Esophagus (tissue), 2 donors: ENCODE results near the gene HOXB3. TPM values are rescaled to one million over a fixed set of nuclear protein-coding genes. Genes with fewer than 3 reads are reported as not detected.
A peak's percentile ranks its signal among the peaks of the same experiment; 100 is the strongest.
"Not testable (repeated sequence)": the region's sequence is repeated elsewhere in the genome, so short reads cannot be mapped to it uniquely, and the experiment has no call there.

Experiments used
- H3K27ac ChIP-seq, 2 donors: one replicate each; pipeline ENCODE4 v1.5.1; 2013; ENCODE audit warnings: low read depth in 2 of 2, mild to moderate bottlenecking in 2 of 2, inconsistent platforms in 1 of 2, low read length in 1 of 2, moderate library complexity in 1 of 2
- H3K27me3 ChIP-seq, 2 donors: one replicate each; pipeline ENCODE4 v1.6.1; 2013; ENCODE audit warnings: low read length in 2 of 2, control low read depth in 1 of 2, mild to moderate bottlenecking in 1 of 2; ENCODE audit not compliant: insufficient read depth in 2 of 2, control insufficient read depth in 1 of 2
- H3K36me3 ChIP-seq, 2 donors: one replicate each; pipeline ENCODE4 v1.6.1; 2013; ENCODE audit warnings: low read length in 1 of 2; ENCODE audit not compliant: control insufficient read depth in 2 of 2, insufficient read depth in 2 of 2
- H3K4me1 ChIP-seq, 2 donors: one replicate each; pipeline ENCODE4 v1.6.1; 2013; ENCODE audit warnings: low read length in 1 of 2; ENCODE audit not compliant: control insufficient read depth in 2 of 2, insufficient read depth in 2 of 2
- H3K4me3 ChIP-seq, 2 donors: one replicate each; pipeline ENCODE4 v1.5.1; 2013; ENCODE audit warnings: low read length in 2 of 2, mild to moderate bottlenecking in 2 of 2, low read depth in 1 of 2, moderate library complexity in 1 of 2
- H3K9me3 ChIP-seq, 2 donors: one replicate each; pipeline ENCODE4 v1.6.1; 2013; ENCODE audit warnings: mild to moderate bottlenecking in 2 of 2, low read depth in 1 of 2, low read length in 1 of 2, moderate library complexity in 1 of 2; ENCODE audit not compliant: control insufficient read depth in 2 of 2, insufficient read depth in 1 of 2
- WGBS, 2 donors: extraction: QIAGEN DNeasy Blood & Tissue Kit; methylation state at CpG; one replicate each; pipeline ENCODE4 v1.1.7; 2013; 5-methylcytosine and 5-hydroxymethylcytosine counted together
- polyA plus RNA-seq, 2 donors: library from polyadenylated mRNA; stranded (reverse); fragments of 200-250 nt; gene quantifications; one replicate each; pipeline ENCODE4 v1.2.3, GENCODE V29; 2013
- donor health status: healthy with polysubstance abuse.
- donor health status: Bipolar disorder and iron deficiency.

HOXB3 gene
- polyA plus RNA-seq, 2 donors: 6.3 to 12.7 TPM

DNA sequence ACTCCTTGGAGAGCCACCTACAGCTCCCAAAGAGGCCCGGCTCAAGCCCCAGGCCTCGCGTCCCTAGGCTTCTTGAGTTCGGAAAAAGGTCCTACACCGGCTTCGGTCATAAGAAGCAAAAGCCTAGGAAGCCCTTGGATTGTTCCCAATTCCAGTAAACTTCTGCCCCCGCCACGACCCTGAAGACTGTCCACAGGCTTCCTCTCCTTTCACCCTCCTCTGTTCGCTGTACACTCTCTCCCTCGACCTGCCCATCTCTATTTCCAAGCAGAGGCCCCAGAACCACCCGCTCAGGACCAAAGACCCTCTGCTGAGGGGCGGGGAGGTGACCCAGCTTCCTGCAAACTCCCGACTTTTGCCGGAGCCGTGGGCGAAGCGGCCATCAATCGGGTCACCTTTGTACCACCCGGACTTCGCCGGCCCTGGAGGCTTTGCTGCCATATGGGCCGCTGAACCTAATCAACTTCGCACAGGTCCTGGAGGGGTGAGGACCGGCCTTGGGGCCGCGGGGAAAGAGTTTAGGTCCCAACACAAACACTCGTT is 47.9 kb downstream of the HOXB3 start:
- Histone ChIP-seq H3K36me3 (no peaks in the 10 kb centered on the region), H3K27ac (peak overlapping the region; percentile 98), H3K27me3 (no peaks in the 10 kb centered on the region), H3K4me1 (no peaks in the 10 kb centered on the region), H3K4me3 (peak overlapping the region; percentile 53 to 83), H3K9me3 (no peaks in the 10 kb centered on the region)
- 11 to 13% methylated on average over 27 of the region's 27 CpGs for WGBS, 2 donors

DNA sequence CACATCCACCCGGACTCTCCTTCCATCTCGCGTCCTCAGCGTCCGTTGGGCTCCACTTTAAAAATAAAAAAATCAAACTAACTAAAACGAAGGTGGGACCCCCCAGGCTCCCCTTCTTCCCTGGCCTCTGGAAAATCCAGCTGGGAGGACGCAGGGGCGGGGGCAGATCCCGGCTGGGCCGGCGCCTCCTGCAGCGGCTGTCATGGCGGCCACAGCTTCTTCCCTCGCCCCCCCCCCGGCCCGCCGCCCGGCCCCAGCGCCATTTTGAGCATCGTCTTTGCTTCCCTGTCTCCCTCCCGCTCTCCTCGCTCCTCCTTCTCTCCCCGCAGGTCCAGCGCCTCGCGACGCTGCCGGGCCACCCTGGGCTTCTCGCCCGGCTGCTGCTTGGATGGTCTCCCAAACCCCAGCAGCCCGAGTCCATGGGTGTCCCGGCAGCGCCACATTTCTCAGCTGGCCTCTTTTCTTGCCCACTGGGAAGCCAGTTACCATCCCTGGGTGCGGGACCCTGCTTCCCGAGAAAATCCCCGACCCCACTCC is 48.4 kb downstream of the HOXB3 start:
- no peaks in the 10 kb centered on the region for H3K36me3 ChIP-seq
- peak overlapping the region; percentile 53 to 83 for H3K4me3 ChIP-seq
- H3K9me3 ChIP-seq: no peaks in the 10 kb centered on the region
- no peaks in the 10 kb centered on the region for H3K27me3 ChIP-seq
- H3K27ac ChIP-seq: peak overlapping the region; percentile 98
- WGBS, 2 donors: 4 to 6% methylated on average over 26 to 35 of the region's 36 CpGs
- no peaks in the 10 kb centered on the region for H3K4me1 ChIP-seq

DNA sequence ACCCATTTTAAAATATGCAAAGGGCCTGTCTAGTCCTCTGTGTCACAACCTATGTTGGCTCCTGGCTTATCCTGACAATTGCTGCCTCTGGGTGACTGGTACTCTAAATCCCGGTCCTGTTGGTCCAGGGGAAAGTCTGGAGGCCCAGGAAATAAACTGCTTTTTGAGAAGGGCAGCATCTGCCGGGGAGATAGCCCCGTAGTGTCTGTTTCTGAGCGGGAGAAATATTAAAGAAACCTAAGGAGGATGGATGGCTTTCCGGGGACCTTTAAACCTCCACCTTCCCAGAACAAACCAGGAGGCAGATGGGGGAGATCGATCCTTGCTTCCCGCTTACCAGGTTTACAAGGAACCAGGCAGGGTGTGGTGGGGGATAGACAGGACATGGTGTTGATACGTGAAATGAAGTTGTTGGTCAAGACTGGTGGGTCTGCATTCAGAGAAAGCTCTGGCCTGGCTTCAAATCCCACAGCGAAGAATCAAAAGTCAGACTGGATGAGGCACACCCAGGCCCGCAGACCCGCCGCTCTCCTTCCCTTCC is 48.9 kb downstream of the HOXB3 start:
- Histone ChIP-seq H3K4me1 (no peaks in the 10 kb centered on the region), H3K36me3 (no peaks in the 10 kb centered on the region), H3K9me3 (no peaks in the 10 kb centered on the region), H3K4me3 (peak overlapping the region; percentile 53 to 83), H3K27me3 (no peaks in the 10 kb centered on the region), H3K27ac (peak overlapping the region; percentile 98)
- 24 to 26% methylated on average over 12 of the region's 12 CpGs for WGBS, 2 donors

DNA sequence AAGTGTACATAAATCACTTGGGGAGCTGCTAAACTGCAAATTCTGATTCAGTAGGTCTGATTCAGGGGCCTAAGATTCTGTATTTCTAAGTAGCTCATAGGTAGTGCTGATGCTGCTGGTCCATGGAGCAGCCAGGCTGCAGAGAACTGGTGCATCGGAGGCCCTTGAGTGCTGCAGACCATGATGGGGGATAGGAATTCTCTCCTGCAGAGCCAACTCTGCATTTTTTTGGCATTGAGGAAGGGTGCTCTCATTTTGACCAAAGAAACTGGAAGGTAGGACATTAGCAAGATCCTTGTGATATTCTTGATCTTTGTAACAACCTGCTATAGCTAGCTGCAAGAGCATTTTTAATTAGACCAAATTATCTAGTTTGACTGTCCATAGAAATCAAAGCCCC is 49.8 kb downstream of the HOXB3 start:
- Histone ChIP-seq H3K4me3 (no peak overlapping the region), H3K27ac (no peak overlapping the region), H3K27me3 (no peaks in the 10 kb centered on the region), H3K9me3 (no peaks in the 10 kb centered on the region), H3K36me3 (no peaks in the 10 kb centered on the region), H3K4me1 (no peaks in the 10 kb centered on the region)
- 83 to 87% methylated on average over 1 of the region's 1 CpG for WGBS, 2 donors

DNA sequence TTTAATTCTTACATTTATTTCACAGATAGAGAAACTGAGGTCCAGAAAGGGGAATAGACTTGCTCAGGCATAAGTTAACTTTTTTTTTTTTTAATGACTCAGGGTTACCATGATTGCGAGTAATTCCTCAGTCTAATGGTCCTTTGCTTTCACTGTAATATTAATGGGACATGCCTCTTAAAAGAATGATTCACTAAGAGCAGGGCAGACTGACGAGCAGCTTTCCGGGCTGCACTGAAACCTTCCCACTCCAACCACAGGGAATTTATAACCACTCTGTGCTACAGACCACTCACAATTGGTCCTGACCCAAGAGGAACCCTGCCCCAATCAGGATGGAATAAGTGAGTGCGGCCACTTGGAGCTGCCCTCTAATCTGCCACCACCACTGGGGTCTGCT is 50.9 kb downstream of the HOXB3 start:
- Histone ChIP-seq H3K4me3 (no peak overlapping the region), H3K27me3 (no peaks in the 10 kb centered on the region), H3K27ac (no peak overlapping the region), H3K9me3 (no peaks in the 10 kb centered on the region), H3K36me3 (no peaks in the 10 kb centered on the region), H3K4me1 (no peaks in the 10 kb centered on the region)
- WGBS, 2 donors: 72 to 75% methylated on average over 4 of the region's 4 CpGs

DNA sequence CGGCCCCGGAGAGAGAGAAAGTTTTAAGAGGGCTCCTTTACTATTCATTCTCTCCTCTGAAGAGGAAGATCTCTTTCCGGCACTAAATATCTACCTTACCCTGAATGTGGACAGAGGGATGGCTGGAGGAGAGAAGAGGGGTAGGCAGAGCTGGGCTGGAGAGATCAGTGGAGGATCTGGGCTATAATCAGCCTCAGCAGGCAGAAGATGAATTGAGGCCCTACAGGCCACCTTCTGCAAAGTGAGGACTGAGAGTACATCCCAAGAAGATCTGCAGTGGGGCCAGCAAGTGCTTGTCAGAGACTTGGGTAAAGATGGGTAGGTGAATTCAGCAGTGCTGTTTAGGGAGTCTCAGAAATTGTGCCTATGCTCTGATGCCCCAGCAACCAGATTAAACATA is 52.7 kb downstream of the HOXB3 start:
- H3K27ac ChIP-seq: no peak overlapping the region
- WGBS, 2 donors: 94 to 98% methylated on average over 3 of the region's 3 CpGs
- H3K36me3 ChIP-seq: no peaks in the 10 kb centered on the region
- H3K4me3 ChIP-seq: no peak overlapping the region
- H3K27me3 ChIP-seq: no peaks in the 10 kb centered on the region
- H3K9me3 ChIP-seq: no peaks in the 10 kb centered on the region
- H3K4me1 ChIP-seq: no peaks in the 10 kb centered on the region

DNA sequence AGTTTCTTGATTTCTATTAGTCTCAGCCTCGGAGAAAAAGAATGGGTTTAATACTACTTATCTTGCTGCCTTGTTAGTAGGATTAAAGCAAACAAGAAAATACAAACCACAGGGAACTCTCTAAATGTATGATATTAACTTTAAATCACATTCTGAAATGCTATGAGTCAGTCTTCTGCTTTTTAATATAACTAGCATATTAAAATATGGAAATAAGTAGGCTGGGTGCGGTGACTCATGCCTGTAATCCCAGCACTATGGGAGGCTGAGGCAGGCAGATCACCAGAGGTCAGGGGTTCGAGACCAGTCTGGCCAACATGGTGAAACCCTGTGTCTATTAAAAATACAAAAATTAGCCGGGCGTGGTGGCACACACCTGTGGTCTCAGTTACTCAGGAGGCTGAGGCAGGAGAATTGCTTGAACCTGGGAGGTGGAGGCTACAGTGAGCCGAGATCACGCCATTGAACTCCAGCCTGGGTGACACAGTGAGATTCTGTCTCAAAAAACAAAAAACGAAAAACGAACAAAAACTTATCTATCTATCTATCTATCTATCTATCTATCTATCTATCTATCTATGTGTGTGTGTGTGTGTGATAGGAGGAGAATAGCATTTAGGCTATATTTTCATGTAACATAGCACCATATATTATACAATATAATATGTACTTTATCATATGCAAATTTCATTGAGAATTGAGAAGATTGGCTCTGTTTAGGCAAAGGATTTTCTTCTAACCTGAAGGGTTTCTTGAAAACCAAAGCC is 54.1 kb downstream of the HOXB3 start:
- H3K4me3 ChIP-seq, H3K27me3 ChIP-seq, H3K4me1 ChIP-seq, H3K9me3 ChIP-seq, H3K27ac ChIP-seq, H3K36me3 ChIP-seq: not testable (repeated sequence)
- 80 to 90% methylated on average over 9 of the region's 9 CpGs for WGBS, 2 donors

DNA sequence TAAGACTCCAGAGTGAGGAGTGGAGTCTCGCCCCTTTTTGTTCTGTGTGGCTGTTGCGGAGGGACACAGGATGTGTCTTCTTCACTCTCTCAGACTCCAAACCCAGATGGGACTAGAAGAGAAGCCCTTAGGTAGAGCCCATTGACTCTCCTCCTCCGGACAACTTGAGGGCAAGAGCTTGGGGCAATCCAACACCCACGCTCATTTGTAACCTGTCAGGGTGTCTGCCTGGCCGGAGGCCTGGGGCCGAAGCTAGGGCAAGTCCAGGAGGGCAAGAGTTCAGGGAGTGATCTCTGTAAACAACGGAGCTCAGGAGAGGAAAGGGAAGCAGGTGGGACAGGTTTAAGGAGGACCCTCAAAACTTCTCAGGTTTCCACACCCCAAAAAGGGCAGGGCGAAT is 57.8 kb downstream of the HOXB3 start:
- Histone ChIP-seq H3K4me1 (peaks cover 0 to 3% of the 10 kb centered on the region in 2 donors), H3K36me3 (no peaks in the 10 kb centered on the region), H3K27ac (no peak overlapping the region), H3K27me3 (no peaks in the 10 kb centered on the region), H3K9me3 (no peaks in the 10 kb centered on the region), H3K4me3 (no peak overlapping the region)
- 81 to 88% methylated on average over 8 of the region's 8 CpGs for WGBS, 2 donors

DNA sequence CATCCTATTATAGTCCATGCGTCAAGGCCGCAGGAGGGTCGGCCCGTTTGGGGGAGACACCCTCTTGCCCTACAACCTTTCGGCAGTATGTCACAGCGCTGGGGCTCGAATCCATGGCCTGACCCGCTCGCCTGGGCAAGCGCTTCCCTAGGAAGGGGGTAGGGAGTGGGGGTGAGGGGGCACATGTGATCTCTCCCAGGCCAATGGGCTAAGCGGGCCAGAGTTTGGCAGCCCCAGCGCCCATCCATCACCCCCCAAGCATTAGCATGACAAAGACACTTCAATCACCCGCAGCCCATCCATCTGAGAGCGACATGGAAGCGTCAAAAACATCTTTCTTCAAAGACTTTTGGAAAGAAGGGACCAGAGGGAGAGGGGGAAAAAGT is 59.2 kb downstream of the HOXB3 start, which contains the start of gene HOXB1:
Gene HOXB1, minus strand, starts transcription at position 125 of the 386 bp plus-strand sequence. Its CDS starts 107 bp downstream, at position 18.
- Histone ChIP-seq H3K4me1 (peaks cover 0 to 4% of the 10 kb centered on the region in 2 donors), H3K9me3 (no peaks in the 10 kb centered on the region), H3K4me3 (no peak within 1 kb of the TSS), H3K27ac (peak within 1 kb of the TSS; percentile 72 to 88), H3K36me3 (no peaks in the 10 kb centered on the region), H3K27me3 (no peaks in the 10 kb centered on the region)
- 78 to 89% methylated on average over 15 of the region's 15 CpGs for WGBS, 2 donors
